NCI-H345 (cell line): ENCODE data around the gene MAP7D2.

ENCODE experiments used
- DNase-seq: peaks from one replicate; lab custom pipeline; 2025; lab: John Stamatoyannopoulos, UW

The MAP7D2 gene

GRCh38 chrX:20038966-20039365 lies 77.7 kb downstream of the MAP7D2 start:
- no peak for DNase-seq

GRCh38 chrX:20037186-20037585 lies 79.5 kb downstream of the MAP7D2 start:
- DNase-seq = no peak

- DNase-seq = no peak
Observed at GRCh38 chrX:20032201-20032600, 84.5 kb downstream of the MAP7D2 start.

- no peak for DNase-seq
Observed at GRCh38 chrX:20029728-20030127, 87.0 kb downstream of the MAP7D2 start.

- no peak for DNase-seq
Observed at GRCh38 chrX:20028588-20028987, 88.1 kb downstream of the MAP7D2 start.

GRCh38 chrX:20026278-20026677 lies 90.4 kb downstream of the MAP7D2 start:
- no peak for DNase-seq

- DNase-seq = no peak
Observed at GRCh38 chrX:20019672-20020365, 96.9 kb downstream of the MAP7D2 start.

GRCh38 chrX:20016616-20016945 lies 100.1 kb downstream of the MAP7D2 start:
- DNase-seq = no peak

- DNase-seq = no peak
Observed at GRCh38 chrX:20015945-20016615, 100.6 kb downstream of the MAP7D2 start.

- no peak for DNase-seq
Observed at GRCh38 chrX:20015422-20015821, 101.3 kb downstream of the MAP7D2 start.

GRCh38 chrX:20011608-20012007 lies 105.1 kb downstream of the MAP7D2 start:
- DNase-seq = no peak

- DNase-seq = no peak
Observed at GRCh38 chrX:20007962-20008622, 108.6 kb downstream of the MAP7D2 start.

- no peak for DNase-seq
Observed at GRCh38 chrX:20005883-20006282, 110.8 kb downstream of the MAP7D2 start.

GRCh38 chrX:20001588-20001987 lies 115.1 kb downstream of the MAP7D2 start:
- DNase-seq = peak; percentile 23

- no peak for DNase-seq
Observed at GRCh38 chrX:19991350-19991718, 125.4 kb downstream of the MAP7D2 start.

- peak; percentile 91 for DNase-seq
Observed at GRCh38 chrX:19990556-19991349, 126.0 kb downstream of the MAP7D2 start, which contains the start of gene BCLAF3. Gene BCLAF3, minus strand, starts transcription at chrX:19991061. Its CDS starts 20,797 bp downstream, at chrX:19970264.

- DNase-seq = no peak
Observed at GRCh38 chrX:19990151-19990555, 126.6 kb downstream of the MAP7D2 start.

- no peak for DNase-seq
Observed at GRCh38 chrX:19987856-19988255, 128.9 kb downstream of the MAP7D2 start.

- no peak for DNase-seq
Observed at GRCh38 chrX:19986531-19986930, 130.2 kb downstream of the MAP7D2 start.

GRCh38 chrX:19981947-19982346 lies 134.8 kb downstream of the MAP7D2 start:
- no peak for DNase-seq

GRCh38 chrX:19975845-19976244 lies 140.9 kb downstream of the MAP7D2 start:
- DNase-seq = no peak

- DNase-seq = no peak
Observed at GRCh38 chrX:19972984-19973383, 143.7 kb downstream of the MAP7D2 start.
